Esophagus (tissue), 2 donors: ENCODE measurements around the gene PXN. TPM values are rescaled to one million over a fixed set of nuclear protein-coding genes. Genes with fewer than 3 reads are reported as not detected.

Experiments
- H3K27ac ChIP-seq, 2 donors: one replicate each; pipeline ENCODE4 v1.5.1; 2013; ENCODE audit warnings: low read depth in 2 of 2, mild to moderate bottlenecking in 2 of 2, inconsistent platforms in 1 of 2, low read length in 1 of 2, moderate library complexity in 1 of 2
- H3K27me3 ChIP-seq, 2 donors: one replicate each; pipeline ENCODE4 v1.6.1; 2013; ENCODE audit warnings: low read length in 2 of 2, control low read depth in 1 of 2, mild to moderate bottlenecking in 1 of 2; ENCODE audit not compliant: insufficient read depth in 2 of 2, control insufficient read depth in 1 of 2
- H3K36me3 ChIP-seq, 2 donors: one replicate each; pipeline ENCODE4 v1.6.1; 2013; ENCODE audit warnings: low read length in 1 of 2; ENCODE audit not compliant: control insufficient read depth in 2 of 2, insufficient read depth in 2 of 2
- H3K4me1 ChIP-seq, 2 donors: one replicate each; pipeline ENCODE4 v1.6.1; 2013; ENCODE audit warnings: low read length in 1 of 2; ENCODE audit not compliant: control insufficient read depth in 2 of 2, insufficient read depth in 2 of 2
- H3K4me3 ChIP-seq, 2 donors: one replicate each; pipeline ENCODE4 v1.5.1; 2013; ENCODE audit warnings: low read length in 2 of 2, mild to moderate bottlenecking in 2 of 2, low read depth in 1 of 2, moderate library complexity in 1 of 2
- H3K9me3 ChIP-seq, 2 donors: one replicate each; pipeline ENCODE4 v1.6.1; 2013; ENCODE audit warnings: mild to moderate bottlenecking in 2 of 2, low read depth in 1 of 2, low read length in 1 of 2, moderate library complexity in 1 of 2; ENCODE audit not compliant: control insufficient read depth in 2 of 2, insufficient read depth in 1 of 2
- WGBS, 2 donors: extraction: QIAGEN DNeasy Blood & Tissue Kit; methylation state at CpG; one replicate each; pipeline ENCODE4 v1.1.7; 2013; 5-methylcytosine and 5-hydroxymethylcytosine counted together
- polyA plus RNA-seq, 2 donors: library from polyadenylated mRNA; stranded (reverse); fragments of 200-250 nt; gene quantifications; one replicate each; pipeline ENCODE4 v1.2.3, GENCODE V29; 2013
- donor health status: healthy with polysubstance abuse.
- donor health status: Bipolar disorder and iron deficiency.

Gene PXN
- polyA plus RNA-seq, 2 donors, result 17.3 to 32.1 TPM

DNA sequence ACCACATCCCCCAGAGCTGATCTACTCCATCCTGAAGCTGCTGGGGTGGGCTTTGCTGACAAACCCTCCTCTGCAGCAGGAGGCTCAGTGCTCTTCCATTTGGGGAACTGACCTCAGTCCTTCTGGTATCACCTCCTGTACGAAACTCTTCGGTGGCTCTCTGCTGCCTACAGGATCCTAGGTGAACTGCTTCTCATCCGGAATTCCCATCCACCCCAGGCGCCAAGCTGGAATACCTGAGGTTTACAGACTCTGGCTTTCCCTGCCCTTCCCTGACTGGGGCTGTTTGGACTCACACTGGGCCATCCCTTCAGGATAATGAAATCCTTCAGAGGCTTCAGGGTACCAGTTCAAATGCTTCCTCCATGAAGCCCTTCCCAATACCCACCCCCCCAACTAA is 97.2 kb downstream of the PXN start:
- WGBS, 2 donors, result 94 to 98% methylated on average over 4 of the region's 4 CpGs
- no peaks in the 10 kb centered on the region for H3K9me3 ChIP-seq
- H3K36me3 ChIP-seq, result peaks cover 25 to 31% of the 10 kb centered on the region in 2 donors
- no peaks in the 10 kb centered on the region for H3K27me3 ChIP-seq
- H3K4me1 ChIP-seq, result no peaks in the 10 kb centered on the region
- no peak overlapping the region for H3K4me3 ChIP-seq
- no peak overlapping the region for H3K27ac ChIP-seq

DNA sequence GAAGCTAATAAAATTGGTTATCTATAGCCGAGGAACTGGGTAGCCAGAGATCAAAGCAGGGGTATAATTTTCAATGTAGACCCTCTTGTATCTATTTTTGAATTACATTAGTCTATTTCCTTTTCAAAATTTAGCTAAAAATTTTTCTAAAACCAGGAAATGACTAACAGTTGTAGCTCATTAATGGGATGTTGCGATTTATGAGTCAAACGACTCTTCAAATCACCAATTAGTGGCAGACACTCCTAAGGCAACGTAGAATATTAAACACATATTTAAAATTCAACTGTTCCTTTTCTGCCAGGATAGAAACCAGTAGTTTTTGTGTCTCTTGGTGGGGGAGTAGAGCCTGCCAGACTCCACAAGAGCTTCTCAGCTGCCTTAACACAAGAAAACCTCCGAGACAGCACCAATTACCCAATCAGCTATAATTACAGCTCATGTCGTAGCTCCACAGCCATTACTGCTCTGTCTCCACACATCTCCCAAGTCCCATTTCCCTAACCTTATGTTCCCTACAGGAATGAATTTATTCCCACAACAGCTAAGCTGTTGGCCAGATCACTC is 97.9 kb downstream of the PXN start:
- Histone ChIP-seq H3K27me3 (no peaks in the 10 kb centered on the region), H3K4me3 (no peak overlapping the region), H3K9me3 (no peaks in the 10 kb centered on the region), H3K36me3 (peaks cover 22 to 36% of the 10 kb centered on the region in 2 donors), H3K27ac (no peak overlapping the region), H3K4me1 (no peaks in the 10 kb centered on the region)
- WGBS, 2 donors, result 86 to 88% methylated on average over 6 of the region's 6 CpGs

DNA sequence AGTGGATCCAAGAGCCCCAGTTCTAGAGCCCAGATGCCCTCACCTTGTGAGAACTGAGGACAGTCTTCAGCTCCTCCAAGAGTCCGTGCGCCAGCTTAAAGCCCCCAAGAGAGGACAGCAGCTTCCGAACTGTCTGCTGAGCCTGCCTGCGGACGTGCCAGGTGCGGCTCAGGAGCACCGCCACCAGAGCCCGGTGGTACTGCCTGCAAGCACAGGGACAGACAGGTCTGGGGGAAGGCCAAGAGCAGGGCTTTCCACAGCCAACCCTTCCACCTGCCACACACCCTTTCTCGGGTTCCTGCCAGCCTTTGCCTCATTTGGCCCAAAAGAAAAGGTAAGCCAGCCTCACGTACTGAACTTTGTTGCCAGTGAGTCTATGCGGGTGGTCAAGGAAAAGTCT is 101.2 kb downstream of the PXN start:
- Histone ChIP-seq H3K27me3 (no peaks in the 10 kb centered on the region), H3K27ac (no peak overlapping the region), H3K36me3 (peaks cover 39 to 61% of the 10 kb centered on the region in 2 donors), H3K9me3 (no peaks in the 10 kb centered on the region), H3K4me3 (no peak overlapping the region), H3K4me1 (no peaks in the 10 kb centered on the region)
- WGBS, 2 donors, result 92 to 93% methylated on average over 11 of the region's 11 CpGs

DNA sequence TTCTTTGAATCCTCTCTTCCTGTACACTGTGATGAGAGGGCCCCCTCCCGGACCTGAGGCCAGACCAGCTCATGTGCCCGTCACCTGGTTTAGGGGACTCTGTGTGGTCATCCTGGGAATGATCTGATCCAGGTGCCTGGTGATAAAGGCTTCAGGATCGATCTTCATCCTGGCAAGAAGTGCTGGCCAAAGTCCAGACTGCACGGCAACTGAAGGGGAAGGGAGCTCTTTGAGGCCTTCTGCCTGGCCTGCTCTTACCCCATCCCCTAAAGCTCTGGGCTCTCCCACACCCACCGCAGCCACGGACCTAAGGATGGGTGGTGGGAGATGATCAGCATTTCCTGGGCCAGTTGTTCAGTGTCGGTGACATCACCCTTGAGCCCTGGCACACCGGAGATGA is 102.8 kb downstream of the PXN start:
- Histone ChIP-seq H3K4me1 (no peaks in the 10 kb centered on the region), H3K36me3 (peaks cover 36 to 61% of the 10 kb centered on the region in 2 donors), H3K27ac (no peak overlapping the region), H3K4me3 (no peak overlapping the region), H3K9me3 (no peaks in the 10 kb centered on the region), H3K27me3 (no peaks in the 10 kb centered on the region)
- WGBS, 2 donors, result 93% methylated on average over 8 of the region's 8 CpGs

DNA sequence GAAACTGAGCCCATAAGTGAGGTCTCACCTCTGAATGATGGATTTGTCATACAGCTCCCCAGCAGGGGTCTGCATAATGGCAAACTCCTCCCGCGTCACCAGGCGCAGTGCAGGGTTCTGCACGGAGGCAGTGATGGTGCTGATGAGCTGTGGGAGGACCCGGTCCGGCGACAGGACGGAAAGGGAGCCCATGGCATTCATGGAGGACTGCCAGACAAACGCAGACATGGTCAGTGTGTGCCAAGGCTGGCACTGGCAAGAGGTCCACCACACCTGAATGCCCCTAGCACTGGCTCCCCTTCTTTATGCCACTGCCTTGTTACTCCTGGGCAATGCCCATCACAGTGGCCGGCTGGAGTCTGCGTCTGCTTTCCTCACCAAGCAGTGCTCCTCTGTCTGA is 103.7 kb downstream of the PXN start:
- no peaks in the 10 kb centered on the region for H3K27me3 ChIP-seq
- H3K27ac ChIP-seq, result no peak overlapping the region
- no peaks in the 10 kb centered on the region for H3K9me3 ChIP-seq
- peaks cover 38 to 63% of the 10 kb centered on the region in 2 donors for H3K36me3 ChIP-seq
- no peaks in the 10 kb centered on the region for H3K4me1 ChIP-seq
- no peak overlapping the region for H3K4me3 ChIP-seq
- 93% methylated on average over 11 of the region's 11 CpGs for WGBS, 2 donors

Other genes starting within 250 kb of the PXN start
- 10 to 100 TPM; 33.5 to 34.3 TPM for gene RAB35, start 149.0 kb downstream of the PXN start, polyA plus RNA-seq
- gene GCN1, start 71.0 kb downstream of the PXN start, polyA plus RNA-seq, result 10 to 100 TPM; 22.9 to 28.1 TPM
- 1,000 to 10,000 TPM; 1,612 to 3,865 TPM for gene RPLP0, start 64.6 kb downstream of the PXN start, polyA plus RNA-seq
- not detected for gene RNU4-2, start 26.2 kb upstream of the PXN start, polyA plus RNA-seq
- not detected for gene RNU4-1, start 27.5 kb upstream of the PXN start, polyA plus RNA-seq
- gene SIRT4, start 36.6 kb upstream of the PXN start, polyA plus RNA-seq, result under 1 TPM; 0.47 to 0.55 TPM
- gene PLA2G1B, start 62.0 kb upstream of the PXN start, polyA plus RNA-seq, result under 1 TPM; 0.25 to 0.57 TPM
- gene MSI1, start 103.4 kb upstream of the PXN start, polyA plus RNA-seq, result under 1 TPM; 0.15 to 0.16 TPM
- gene COX6A1, start 172.4 kb upstream of the PXN start, polyA plus RNA-seq, result 1,000 to 10,000 TPM; 1,054 to 1,119 TPM
- gene TRIAP1, start 180.7 kb upstream of the PXN start, polyA plus RNA-seq, result 10 to 100 TPM; 19.2 to 28.0 TPM
- 1 to 10 TPM; 6.3 to 6.8 TPM for gene GATC, start 180.7 kb upstream of the PXN start, polyA plus RNA-seq
- gene SRSF9, start 204.0 kb upstream of the PXN start, polyA plus RNA-seq, result 100 to 1,000 TPM; 119 to 133 TPM
- 1,000 to 10,000 TPM; 1,023 to 1,071 TPM for gene DYNLL1, start 230.4 kb upstream of the PXN start, polyA plus RNA-seq